Neural cell (in vitro differentiated cells): ENCODE measurements around the gene ANG. TPM values are rescaled to one million over a fixed set of nuclear protein-coding genes. Genes with fewer than 3 reads are reported as not detected.

Source experiments
- H2AFZ ChIP-seq: fragments of 200-600, 300-800 bp; sonication (generic), shearing (Covaris generic); 2 replicates; pipeline ENCODE4 v1.6.0; 2014; ENCODE audit warnings: low read depth, mild to moderate bottlenecking, antibody characterized with exemption, low read length, moderate library complexity
- H3F3A ChIP-seq: fragments of 200-600 bp; shearing (Covaris generic); 2 replicates; pipeline ENCODE4 v1.6.1; 2016; ENCODE audit warnings: mild to moderate bottlenecking, moderate library complexity, mixed read lengths, antibody characterized with exemption, low read length; ENCODE audit not compliant: insufficient read depth, poor library complexity, severe bottlenecking
- H3K27ac ChIP-seq: fragments of 200-600, 300-800 bp; sonication (generic), shearing (Covaris generic); 2 replicates; pipeline ENCODE4 v1.5.1; 2014; ENCODE audit warnings: mild to moderate bottlenecking, low read length, moderate library complexity
- H3K27me3 ChIP-seq: fragments of 300-800, 200-600 bp; sonication (generic), shearing (Covaris generic); 2 replicates; pipeline ENCODE4 v1.6.0; 2014; ENCODE audit warnings: mild to moderate bottlenecking, low read depth, low read length, moderate library complexity; ENCODE audit not compliant: insufficient read depth
- H3K36me3 ChIP-seq: fragments of 300-800, 200-600 bp; sonication (generic), shearing (Covaris generic); 2 replicates; pipeline ENCODE4 v1.5.1; 2014; ENCODE audit warnings: mild to moderate bottlenecking, antibody characterized with exemption, low read length, moderate library complexity; ENCODE audit not compliant: insufficient read depth
- H3K4me2 ChIP-seq: fragments of 300-800, 200-600 bp; sonication (generic), shearing (Covaris generic); 2 replicates; pipeline ENCODE4 v1.6.0; 2014; ENCODE audit warnings: mild to moderate bottlenecking, low read length
- H3K4me3 ChIP-seq: fragments of 300-800, 200-600 bp; sonication (generic), shearing (Covaris generic); 2 replicates; pipeline ENCODE4 v1.5.1; 2014; ENCODE audit warnings: mild to moderate bottlenecking, low read length, moderate library complexity
- H3K79me2 ChIP-seq: fragments of 200-600 bp; shearing (Covaris generic); replicated peaks from 2 replicates; pipeline ENCODE4 v1.6.0; 2014; ENCODE audit warnings: mild to moderate bottlenecking, low read length, moderate library complexity; ENCODE audit not compliant: insufficient read depth
- H3K9ac ChIP-seq: fragments of 300-800, 200-600 bp; sonication (generic), shearing (Covaris generic); 2 replicates; pipeline ENCODE4 v1.6.1; 2016; ENCODE audit warnings: mild to moderate bottlenecking, low read length, mixed read lengths
- H3K9me2 ChIP-seq: fragments of 200-600 bp; shearing (Covaris generic); 2 replicates; pipeline ENCODE4 v1.6.1; 2016; ENCODE audit warnings: mild to moderate bottlenecking, low read length, mixed read lengths; ENCODE audit not compliant: insufficient read depth
- H3K9me3 ChIP-seq: fragments of 200-600, 300-800 bp; sonication (generic), shearing (Covaris generic); 2 replicates; pipeline ENCODE4 v1.6.1; 2016; ENCODE audit warnings: mild to moderate bottlenecking, mixed run types, low read length, moderate library complexity, mixed read lengths
- H4K20me1 ChIP-seq: fragments of 200-600 bp; shearing (Covaris generic); 2 replicates; pipeline ENCODE4 v1.6.1; 2016; ENCODE audit warnings: mild to moderate bottlenecking, mixed run types; ENCODE audit not compliant: insufficient read depth
- CTCF ChIP-seq: fragments of 450-650 bp; IDR thresholded peaks from 2 replicates; pipeline ENCODE4 v1.5.1; 2014; ENCODE audit warnings: antibody characterized with exemption, mild to moderate bottlenecking, moderate library complexity; ENCODE audit not compliant: poor library complexity, severe bottlenecking
- EP300 ChIP-seq: fragments of 450-650 bp; conservative IDR thresholded peaks from 2 replicates; pipeline ENCODE4 v1.6.1; 2014; ENCODE audit warnings: antibody characterized with exemption, mild to moderate bottlenecking, moderate library complexity; ENCODE audit not compliant: poor library complexity, severe bottlenecking
- EZH2 ChIP-seq: fragments of 200-600, 300-800 bp; shearing (Covaris generic), sonication (generic); IDR thresholded peaks from 2 replicates; pipeline ENCODE4 v1.6.1; 2014; ENCODE audit warnings: antibody characterized with exemption, low read length, borderline replicate concordance, mild to moderate bottlenecking; ENCODE audit not compliant: insufficient read depth, poor library complexity, severe bottlenecking
- MXI1 ChIP-seq: fragments of 450-650 bp; conservative IDR thresholded peaks from 2 replicates; pipeline ENCODE4 v1.6.1; 2014; ENCODE audit warnings: antibody characterized with exemption, mild to moderate bottlenecking; ENCODE audit not compliant: poor library complexity, severe bottlenecking
- POLR2AphosphoS5 ChIP-seq: IDR thresholded peaks from 2 replicates; pipeline ENCODE4 v1.6.1; 2012
- RAD21 ChIP-seq: fragments of 450-650 bp; conservative IDR thresholded peaks from 2 replicates; pipeline ENCODE4 v1.6.1; 2014; ENCODE audit warnings: antibody characterized with exemption, mild to moderate bottlenecking, moderate library complexity
- REST ChIP-seq: IDR thresholded peaks from 2 replicates; pipeline ENCODE4 v1.6.1; 2012; ENCODE audit warnings: borderline replicate concordance
- SMC3 ChIP-seq: fragments of 450-650 bp; conservative IDR thresholded peaks from 2 replicates; pipeline ENCODE4 v1.6.1; 2014; ENCODE audit warnings: antibody characterized with exemption, mild to moderate bottlenecking, moderate library complexity; ENCODE audit not compliant: poor library complexity
- TAF1 ChIP-seq: IDR thresholded peaks from 2 replicates; pipeline ENCODE4 v1.6.1; 2012; ENCODE audit warnings: low read depth
- polyA plus RNA-seq: library from polyadenylated mRNA; depleted of rRNA; stranded (reverse); fragments of >200 nt; gene quantifications from 2 replicates; pipeline ENCODE4 v1.2.3, GENCODE V29; 2014

Gene ANG
- polyA plus RNA-seq, 1 donor from 2014 or later, result 0.47 TPM

DNA sequence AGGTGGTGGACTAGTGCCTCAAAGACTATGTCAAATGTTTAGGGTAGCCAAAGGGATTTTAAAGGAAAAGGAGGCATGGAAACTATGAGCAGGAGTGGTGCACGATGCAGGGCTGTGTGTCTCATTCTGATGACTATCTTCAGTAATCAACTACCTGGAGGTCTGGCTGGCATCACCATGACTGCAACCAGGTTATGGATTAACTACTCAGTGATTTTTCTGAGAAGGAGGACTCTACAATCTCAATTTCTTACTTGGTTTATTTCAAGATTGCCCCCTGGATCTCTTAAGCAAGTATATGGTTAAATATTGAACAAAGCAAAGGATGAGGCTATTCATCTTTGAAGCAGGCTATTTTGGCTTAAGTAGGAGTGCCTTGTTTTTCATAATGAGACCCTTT is 38.0 kb downstream of the ANG start:
- Histone ChIP-seq H3K36me3 (no peaks in the 10 kb centered on the region), H4K20me1 (no peaks in the 10 kb centered on the region), H3K9ac (no peak overlapping the region), H3K79me2 (no peaks in the 10 kb centered on the region), H3K9me2 (no peaks in the 10 kb centered on the region), H3K9me3 (no peaks in the 10 kb centered on the region), H3F3A (no peaks in the 10 kb centered on the region), H2AFZ (no peak overlapping the region), H3K4me3 (no peak overlapping the region), H3K27ac (no peak overlapping the region), H3K4me2 (no peak overlapping the region), H3K27me3 (no peaks in the 10 kb centered on the region)
- TF ChIP-seq SMC3 (no peak), EP300 (no peak), POLR2AphosphoS5 (no peak), TAF1 (no peak), REST (no peak), CTCF (no peak), MXI1 (no peak), RAD21 (no peak), EZH2 (no peak)

DNA sequence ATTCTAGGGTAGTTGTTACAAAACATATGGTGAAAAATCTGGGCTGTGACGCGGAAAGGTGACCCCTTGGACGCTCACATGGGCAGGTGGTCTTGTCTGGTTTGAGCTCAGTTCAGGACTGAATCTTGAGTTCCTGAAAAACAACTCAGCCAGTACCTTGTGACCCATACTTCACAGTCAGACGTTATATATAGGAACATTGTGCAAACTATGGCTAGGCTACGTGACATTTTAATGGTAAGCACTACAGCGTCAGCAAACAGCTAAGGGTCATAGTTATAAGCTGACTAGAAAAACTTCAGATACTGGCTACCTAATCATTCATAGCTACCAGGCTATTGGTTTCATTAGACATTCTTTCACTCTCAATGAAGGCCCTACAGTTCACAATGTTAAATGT is 42.3 kb downstream of the ANG start:
- H3K9ac ChIP-seq, result no peak overlapping the region
- no peaks in the 10 kb centered on the region for H3K9me2 ChIP-seq
- H4K20me1 ChIP-seq, result no peaks in the 10 kb centered on the region
- H3K36me3 ChIP-seq, result no peaks in the 10 kb centered on the region
- no peak overlapping the region for H3K27ac ChIP-seq
- TF ChIP-seq TAF1 (no peak), CTCF (no peak), SMC3 (no peak), EZH2 (no peak), MXI1 (no peak), RAD21 (no peak), EP300 (no peak), REST (no peak), POLR2AphosphoS5 (no peak)
- no peaks in the 10 kb centered on the region for H3F3A ChIP-seq
- no peaks in the 10 kb centered on the region for H3K9me3 ChIP-seq
- no peaks in the 10 kb centered on the region for H3K27me3 ChIP-seq
- H2AFZ ChIP-seq, result no peak overlapping the region
- H3K4me2 ChIP-seq, result no peak overlapping the region
- no peaks in the 10 kb centered on the region for H3K79me2 ChIP-seq
- no peak overlapping the region for H3K4me3 ChIP-seq
